ENCODE results near the gene FABP1.

The FABP1 gene

GRCh38 chr2:88127888-88128653 is at the start of gene FABP1:
Gene FABP1, minus strand, starts transcription at chr2:88128062. Its CDS starts 45 bp downstream, at chr2:88128017.
- no peak for DNase-seq

DNA sequence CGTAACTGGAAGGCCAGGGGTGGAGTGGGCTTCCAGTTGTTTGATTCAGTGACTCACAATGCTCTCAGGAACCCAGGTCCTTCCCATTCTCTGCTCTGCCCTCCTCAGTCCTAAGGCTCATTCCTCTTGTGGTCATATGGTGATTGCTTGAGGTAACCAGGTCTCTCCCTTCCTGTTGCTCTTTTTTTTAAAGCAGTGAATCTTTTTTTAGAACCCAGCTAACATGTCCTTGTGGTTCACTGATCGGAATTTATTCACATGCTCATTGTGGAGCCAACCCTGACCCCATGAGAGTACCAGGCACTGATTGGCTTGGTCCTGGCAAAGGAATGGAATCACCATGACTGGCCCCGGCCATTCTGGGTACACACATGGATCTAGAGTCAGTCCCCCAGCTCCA is 49.7 kb upstream of the FABP1 start:
- no peak for DNase-seq

- DNase-seq = no peak
Observed at GRCh38 chr2:88176352-88176984, 48.6 kb upstream of the FABP1 start.

DNA sequence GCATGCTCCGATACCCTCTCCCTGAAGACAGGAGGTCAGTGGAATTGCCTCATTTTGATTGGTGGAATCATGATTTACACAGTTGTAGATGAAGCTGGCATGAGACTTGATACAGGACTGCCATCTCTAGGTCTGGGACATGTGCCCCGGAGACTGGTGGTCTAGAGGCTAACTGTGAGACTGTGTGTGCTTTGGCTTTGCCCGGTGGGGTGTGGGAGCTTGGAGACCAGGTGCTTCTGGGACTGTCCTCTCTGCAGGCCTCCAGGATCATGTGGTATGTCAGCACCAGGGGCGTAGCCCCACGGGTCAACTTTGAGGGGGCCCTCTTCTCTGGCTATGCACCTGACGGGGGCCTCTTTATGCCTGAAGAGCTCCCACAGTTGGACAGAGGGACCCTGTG is 45.0 kb upstream of the FABP1 start:
- DNase-seq = no peak

DNA sequence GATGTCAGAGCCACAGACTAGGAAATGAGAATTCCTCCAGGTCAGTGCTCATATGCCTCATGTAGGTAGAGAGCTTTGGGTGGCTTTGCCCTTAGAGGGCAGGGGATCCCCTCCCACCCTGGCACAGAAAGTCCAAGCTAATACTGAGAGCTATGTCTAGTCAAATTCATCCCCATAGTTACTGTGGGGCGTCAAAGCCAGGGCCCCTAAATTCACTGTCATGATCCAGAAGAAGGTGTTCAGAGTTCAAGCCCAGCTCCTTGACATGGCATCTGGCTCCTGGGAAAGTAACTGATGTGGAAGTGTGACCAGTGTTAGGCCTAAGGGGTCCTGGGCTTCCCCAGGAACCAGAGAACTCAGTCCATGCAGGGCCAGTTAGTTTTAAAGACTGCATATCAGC is 44.1 kb upstream of the FABP1 start:
- no peak for DNase-seq

DNA sequence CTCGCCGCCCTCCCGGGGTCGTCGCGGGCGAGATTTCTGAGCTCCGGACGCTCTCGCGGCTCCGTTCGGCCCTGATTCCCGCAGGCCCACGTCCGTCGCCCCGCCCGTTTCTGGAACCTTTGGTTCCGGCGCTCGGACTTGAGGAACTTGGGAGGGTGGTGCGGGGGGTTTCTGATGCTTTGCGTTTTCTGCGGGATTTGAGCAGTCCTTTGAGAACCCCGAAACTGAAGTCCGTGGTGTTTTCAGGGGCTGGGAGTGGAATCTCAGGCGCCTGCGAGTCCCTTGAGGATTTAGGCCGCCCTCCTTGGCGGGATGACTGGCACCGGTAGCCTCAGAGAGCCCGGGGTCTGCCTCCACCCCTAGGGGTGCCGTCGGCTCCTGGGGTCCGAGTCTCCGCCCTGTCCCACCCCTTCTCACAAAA is 42.6 kb upstream of the FABP1 start:
- no peak for DNase-seq

- no peak for DNase-seq
Observed at GRCh38 chr2:88168386-88168785, 40.5 kb upstream of the FABP1 start.

- DNase-seq = no peak
Observed at GRCh38 chr2:88167740-88168139, 39.9 kb upstream of the FABP1 start.

DNA sequence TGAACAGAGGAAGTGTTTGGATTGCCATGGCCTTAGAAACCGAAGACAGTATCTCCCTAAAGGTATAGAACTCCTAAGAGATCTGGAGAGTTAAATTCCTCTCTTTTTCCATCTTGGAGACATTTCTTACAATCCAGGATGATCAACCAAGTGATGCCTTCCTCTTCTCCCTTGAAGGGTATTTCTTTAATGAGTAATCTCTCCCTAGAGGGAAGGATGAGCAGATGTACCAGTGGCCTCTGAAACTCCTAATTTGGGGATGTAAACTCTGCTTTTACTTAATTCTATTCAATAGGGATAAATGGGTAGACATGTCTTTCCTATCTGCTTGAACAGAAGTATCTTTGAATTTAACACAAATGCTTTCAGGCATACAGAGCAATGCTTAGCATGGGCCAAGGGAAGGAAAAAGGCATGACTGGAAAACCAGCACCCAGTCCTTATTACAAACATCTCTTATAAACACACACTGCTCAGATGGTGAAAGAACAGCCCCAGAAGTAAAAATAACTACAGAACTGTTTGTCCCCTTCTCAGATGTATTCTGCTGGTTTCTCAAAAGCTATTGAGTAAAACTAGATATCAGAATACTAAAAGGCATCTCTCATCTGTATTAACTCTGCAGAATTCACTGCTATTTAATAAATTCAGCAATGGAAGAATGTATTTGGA is 37.6 kb upstream of the FABP1 start:
- DNase-seq = no peak

DNA sequence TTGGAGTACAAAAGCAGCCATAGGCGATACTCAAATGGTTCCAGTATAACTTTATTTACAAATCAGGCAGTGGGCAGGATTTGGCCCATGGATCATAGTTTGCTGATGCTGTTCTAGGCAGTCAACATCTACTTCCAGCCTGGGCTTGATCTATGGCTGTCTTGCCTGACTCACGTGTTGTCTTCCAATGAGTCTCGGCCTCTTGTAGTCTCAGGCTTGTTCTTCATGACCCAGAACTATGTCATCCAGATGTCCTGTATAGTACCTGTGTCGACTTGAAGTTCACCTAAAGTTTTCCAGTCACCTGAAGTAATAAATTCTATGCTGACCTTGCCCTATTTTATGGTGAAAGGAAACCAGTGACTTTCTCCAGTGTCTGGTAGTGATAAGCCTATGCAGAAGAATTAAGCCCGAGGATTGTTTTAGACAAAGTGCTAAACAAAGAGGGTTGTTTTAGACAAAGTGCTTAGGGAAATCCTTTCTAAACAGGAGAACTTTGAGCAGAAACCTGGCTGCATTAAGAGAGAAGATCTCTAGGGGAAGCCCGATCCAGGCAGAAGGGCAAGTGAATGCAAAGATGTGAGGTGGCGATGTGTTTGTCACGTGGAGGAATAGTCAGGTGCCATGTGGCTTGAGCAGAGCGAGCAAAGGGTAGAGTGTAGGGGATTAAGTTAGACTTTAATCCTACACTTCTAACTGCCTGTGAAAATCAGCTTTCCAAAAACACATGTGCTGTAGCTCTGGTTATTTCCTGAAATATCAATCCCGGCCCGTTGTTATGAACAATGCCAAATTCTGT is 33.8 kb upstream of the FABP1 start:
- DNase-seq = no peak

DNA sequence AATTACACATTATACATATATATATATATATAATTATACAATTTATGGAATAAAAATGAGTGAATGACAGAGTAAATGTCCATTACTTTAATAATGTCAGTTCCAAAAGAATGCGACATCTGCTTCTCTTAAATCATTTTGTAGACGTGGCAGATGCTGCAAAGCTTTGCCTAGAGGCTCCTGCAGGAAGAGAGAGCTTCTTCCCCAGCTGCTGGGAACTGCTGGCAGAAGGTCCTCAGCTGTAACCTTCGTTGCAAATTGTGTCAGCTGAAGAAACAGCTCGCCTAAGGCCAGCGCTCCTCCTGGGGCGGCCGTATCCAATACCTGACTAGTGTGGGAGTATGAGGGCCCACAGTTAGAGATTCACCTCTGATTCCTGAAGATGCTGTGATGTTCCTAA is 32.7 kb upstream of the FABP1 start:
- no peak for DNase-seq

GRCh38 chr2:88159955-88160415 is 32.1 kb upstream of the FABP1 start:
- DNase-seq = peak; percentile 4

- DNase-seq = no peak
Observed at GRCh38 chr2:88159481-88159880, 31.6 kb upstream of the FABP1 start.

GRCh38 chr2:88148929-88149438 is 21.1 kb upstream of the FABP1 start:
- no peak for DNase-seq

DNA sequence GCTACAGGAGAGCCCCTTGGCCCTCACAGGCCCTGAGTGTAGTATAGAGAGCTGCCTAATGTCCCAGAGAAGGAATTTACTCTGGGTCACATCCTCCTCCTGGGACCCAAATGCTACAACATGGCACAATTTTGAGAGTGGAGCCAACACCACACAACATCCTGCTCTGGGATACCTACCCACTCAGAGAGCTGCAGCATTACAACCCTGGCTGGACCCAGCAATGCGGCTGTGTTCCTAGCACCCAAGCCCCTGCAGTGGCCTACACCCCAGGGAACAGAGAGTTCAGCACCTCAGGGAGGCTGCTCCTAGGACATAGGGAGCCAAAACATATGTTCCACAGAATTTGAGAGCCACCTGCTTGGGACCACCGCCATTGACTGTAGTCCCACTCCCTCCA is 19.3 kb upstream of the FABP1 start:
- no peak for DNase-seq

DNA sequence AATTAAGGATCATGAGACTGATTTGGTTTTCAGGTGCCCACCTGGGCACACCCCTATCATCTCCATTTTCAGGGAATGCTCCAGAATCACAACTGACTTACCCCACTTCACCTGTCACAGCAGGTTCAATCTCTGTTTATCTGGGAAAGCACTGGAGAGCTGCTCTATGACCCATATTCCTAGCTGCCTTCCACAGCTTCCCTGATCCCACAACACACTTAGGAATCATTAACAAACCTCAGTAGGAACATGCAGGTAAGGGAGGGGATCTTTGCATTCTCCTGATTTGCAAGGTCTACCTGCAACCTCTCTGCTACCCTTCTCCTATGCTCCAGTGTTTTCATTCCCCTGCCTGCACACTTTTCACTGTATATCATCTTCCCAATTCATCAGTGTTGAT is 18.7 kb upstream of the FABP1 start:
- DNase-seq = no peak

- DNase-seq = no peak
Observed at GRCh38 chr2:88144914-88145497, 17.1 kb upstream of the FABP1 start.

GRCh38 chr2:88144271-88144670 is 16.4 kb upstream of the FABP1 start:
- no peak for DNase-seq

- no peak for DNase-seq
Observed at GRCh38 chr2:88141952-88142351, 14.1 kb upstream of the FABP1 start.

GRCh38 chr2:88139804-88140203 is 11.9 kb upstream of the FABP1 start:
- no peak for DNase-seq

GRCh38 chr2:88139203-88139702 is 11.4 kb upstream of the FABP1 start:
- DNase-seq = no peak

DNA sequence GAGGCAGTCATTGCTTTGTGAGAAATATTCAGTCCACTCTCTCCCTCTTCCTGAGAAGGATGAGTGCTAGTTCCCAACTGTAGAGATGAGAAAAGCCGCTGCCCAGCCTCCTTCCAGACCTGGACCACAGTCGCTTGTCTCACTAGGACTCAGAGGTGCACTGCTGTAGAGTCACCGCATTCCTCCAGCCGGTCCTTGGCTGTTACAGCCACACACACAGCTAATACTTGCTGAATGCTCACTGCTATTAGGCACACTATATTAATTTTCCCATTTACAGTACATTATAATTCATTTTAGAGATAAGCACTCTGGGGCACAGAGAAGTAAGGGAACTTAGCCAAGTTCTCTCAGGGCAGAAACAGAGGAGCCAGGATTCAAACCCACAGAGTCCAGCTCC is 10.0 kb upstream of the FABP1 start:
- no peak for DNase-seq

All from DMS 273 treated with DMSO at 0.1 percent for 48 hours (cell line).